ENCODE results near the gene OR51Q1.

GRCh38 chr11:5460983-5461621 lies 39.2 kb downstream of the OR51Q1 start:
- TF ChIP-seq CTCF (IDR thresholded peaks at IDR 0.05; ENCODE audit: low read depth, low read length, missing input control) (no peak), YY1 (IDR thresholded peaks at IDR 0.05) (no peak), TAF1 (conservative IDR thresholded peaks at IDR 0.05) (no peak), RXRA (IDR thresholded peaks at IDR 0.05) (no peak), EGR1 (IDR thresholded peaks at IDR 0.05; ENCODE audit: low read depth in 2 of 2) (no peak), ATF3 (IDR thresholded peaks at IDR 0.05) (no peak)
